Osteoblast (primary cell): Measurements from ENCODE around the gene ADGRG1. TPM values are rescaled to one million over a fixed set of nuclear protein-coding genes. Genes with fewer than 3 reads are reported as not detected.

Experiments
- DNase-seq: peaks from one replicate; pipeline ENCODE4 v3.0.0; 2011; ENCODE audit warnings: low spot score, mixed read lengths; ENCODE audit not compliant: insufficient read length; ENCODE audit errors: missing footprints
- H2AFZ ChIP-seq: 2 replicates; pipeline ENCODE4 v1.6.0; 2011; ENCODE audit warnings: mild to moderate bottlenecking, low read length
- H3K27ac ChIP-seq: 2 replicates; pipeline ENCODE4 v1.5.1; 2011; ENCODE audit warnings: mild to moderate bottlenecking, low read depth, low read length, moderate library complexity
- H3K27me3 ChIP-seq: 2 replicates; pipeline ENCODE4 v1.6.0; 2012; ENCODE audit warnings: mild to moderate bottlenecking, control low read depth, inconsistent platforms, low read length, moderate library complexity; ENCODE audit not compliant: insufficient read depth
- H3K36me3 ChIP-seq: 2 replicates; pipeline ENCODE4 v1.5.1; 2011; ENCODE audit warnings: mild to moderate bottlenecking, low read length, control low read depth, moderate library complexity; ENCODE audit not compliant: insufficient read depth
- H3K4me1 ChIP-seq: 2 replicates; pipeline ENCODE4 v1.5.1; 2011; ENCODE audit warnings: mild to moderate bottlenecking, low read length, control low read depth, moderate library complexity; ENCODE audit not compliant: insufficient read depth
- H3K4me2 ChIP-seq: 2 replicates; pipeline ENCODE4 v1.6.0; 2011; ENCODE audit warnings: mild to moderate bottlenecking, low read length; ENCODE audit not compliant: insufficient read depth
- H3K4me3 ChIP-seq: fragments of 200-600 bp; sonication (generic); 3 replicates; pipeline ENCODE4 v1.5.1; 2012; ENCODE audit warnings: mild to moderate bottlenecking, low read length, inconsistent platforms; ENCODE audit not compliant: insufficient read depth
- H3K79me2 ChIP-seq: 2 replicates; pipeline ENCODE4 v1.6.0; 2012; ENCODE audit warnings: mild to moderate bottlenecking, low read length, control low read depth, inconsistent platforms; ENCODE audit not compliant: insufficient read depth
- H3K9me3 ChIP-seq: 2 replicates; pipeline ENCODE4 v1.5.1; 2011; ENCODE audit warnings: low read depth, low read length, control low read depth
- H4K20me1 ChIP-seq: 2 replicates; pipeline ENCODE4 v1.6.0; 2012; ENCODE audit warnings: mild to moderate bottlenecking, low read length, control low read depth; ENCODE audit not compliant: insufficient read depth
- CTCF ChIP-seq: IDR thresholded peaks from 2 replicates; pipeline ENCODE4 v1.5.1; 2011; ENCODE audit warnings: mild to moderate bottlenecking, low read depth, low read length, moderate library complexity; ENCODE audit errors: extremely low read depth
- total RNA-seq: library from RNA; depleted of rRNA; stranded (reverse); fragments of >200 nt; gene quantifications from 2 replicates; pipeline ENCODE4 v1.2.3, GENCODE V29; 2012

The ADGRG1 gene
- total RNA-seq, 1 donor, result 0.72 TPM

GRCh38 chr16:57658130-57658877 lies 29.9 kb downstream of the ADGRG1 start:
- H3K27ac ChIP-seq, result no peak overlapping the region
- H4K20me1 ChIP-seq, result no peaks in the 10 kb centered on the region
- H3K4me1 ChIP-seq, result no peaks in the 10 kb centered on the region
- no peak overlapping the region for H3K4me3 ChIP-seq
- DNase-seq, result no peak
- no peaks in the 10 kb centered on the region for H3K9me3 ChIP-seq
- no peak for TF ChIP-seq CTCF
- no peak overlapping the region for H3K4me2 ChIP-seq
- H3K36me3 ChIP-seq, result no peaks in the 10 kb centered on the region
- H3K79me2 ChIP-seq, result no peaks in the 10 kb centered on the region
- no peaks in the 10 kb centered on the region for H3K27me3 ChIP-seq
- no peak overlapping the region for H2AFZ ChIP-seq

GRCh38 chr16:57658878-57659674 lies 30.6 kb downstream of the ADGRG1 start:
- Histone ChIP-seq H3K27me3 (no peaks in the 10 kb centered on the region), H3K4me2 (no peak overlapping the region), H4K20me1 (no peaks in the 10 kb centered on the region), H3K9me3 (no peaks in the 10 kb centered on the region), H3K27ac (no peak overlapping the region), H3K36me3 (no peaks in the 10 kb centered on the region), H2AFZ (no peak overlapping the region), H3K4me3 (no peak overlapping the region), H3K79me2 (no peaks in the 10 kb centered on the region), H3K4me1 (no peaks in the 10 kb centered on the region)
- no peak for DNase-seq
- TF ChIP-seq CTCF, result no peak

GRCh38 chr16:57660715-57661463 lies 32.5 kb downstream of the ADGRG1 start:
- no peak for TF ChIP-seq CTCF
- H3K36me3 ChIP-seq, result no peaks in the 10 kb centered on the region
- no peaks in the 10 kb centered on the region for H3K4me1 ChIP-seq
- H3K9me3 ChIP-seq, result no peaks in the 10 kb centered on the region
- peak; percentile 23 for DNase-seq
- H2AFZ ChIP-seq, result no peak overlapping the region
- no peaks in the 10 kb centered on the region for H4K20me1 ChIP-seq
- no peak overlapping the region for H3K27ac ChIP-seq
- H3K27me3 ChIP-seq, result no peaks in the 10 kb centered on the region
- no peak overlapping the region for H3K4me3 ChIP-seq
- no peaks in the 10 kb centered on the region for H3K79me2 ChIP-seq
- H3K4me2 ChIP-seq, result no peak overlapping the region

GRCh38 chr16:57661510-57661909 lies 33.1 kb downstream of the ADGRG1 start:
- Histone ChIP-seq H2AFZ (no peak overlapping the region), H3K36me3 (no peaks in the 10 kb centered on the region), H3K79me2 (no peaks in the 10 kb centered on the region), H3K4me1 (no peaks in the 10 kb centered on the region), H3K27me3 (no peaks in the 10 kb centered on the region), H4K20me1 (no peaks in the 10 kb centered on the region), H3K27ac (no peak overlapping the region), H3K4me2 (no peak overlapping the region), H3K9me3 (no peaks in the 10 kb centered on the region), H3K4me3 (no peak overlapping the region)
- TF ChIP-seq CTCF, result no peak
- DNase-seq, result peak; percentile 68
